ENCODE results near the gene SCMH1. TPM values are rescaled to one million over a fixed set of nuclear protein-coding genes. Genes with fewer than 3 reads are reported as not detected.

Gene SCMH1
- 8.8 and 20.3 TPM in 2 replicates for total RNA-seq (2014; rRNA removed; shearing (Covaris generic); ENCODE audit: low replicate concordance)

DNA sequence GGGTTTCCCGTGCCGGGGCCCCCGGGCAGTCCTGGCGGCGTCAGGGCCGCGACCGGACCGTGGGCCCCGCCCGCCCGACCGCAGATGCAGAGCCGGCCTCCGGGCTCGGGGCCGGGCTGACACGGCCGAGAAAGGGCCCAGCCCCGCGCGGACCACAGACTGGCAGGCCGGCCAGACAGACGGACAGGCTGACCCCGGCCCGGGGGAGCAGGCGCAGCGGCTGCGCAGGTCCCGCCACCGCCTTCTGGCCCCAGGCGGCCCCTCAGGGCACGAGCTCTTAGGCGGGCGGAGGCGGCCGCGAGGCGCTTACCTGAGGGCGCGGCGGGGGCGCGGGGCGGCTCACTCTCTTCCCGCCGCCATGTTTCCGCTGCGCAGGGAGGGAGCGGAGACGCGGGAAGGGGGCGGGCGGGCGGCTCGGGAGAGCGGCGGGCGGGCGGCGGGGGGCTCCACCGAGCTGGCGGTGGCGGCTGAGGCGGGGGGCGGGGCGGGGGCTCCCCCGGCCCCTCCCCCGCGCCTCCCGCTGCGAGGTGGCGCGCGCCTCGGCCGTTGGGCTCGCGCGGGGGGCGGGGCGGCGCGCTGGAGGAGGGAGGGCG, at the start of gene SCMH1:
TSS of gene SCMH1 (minus strand) at position 558 of the 593 bp plus-strand sequence. CDS start 56,173 bp downstream, outside the sequence.
- peak; percentile 58 for DNase-seq (ENCODE audit: low read depth)
- in situ Hi-C loops (cut with HindIII; ENCODE audit: low pct_unique_long_range_greater_than_20kb, low sequenced_read_pairs): no loop called here

DNA sequence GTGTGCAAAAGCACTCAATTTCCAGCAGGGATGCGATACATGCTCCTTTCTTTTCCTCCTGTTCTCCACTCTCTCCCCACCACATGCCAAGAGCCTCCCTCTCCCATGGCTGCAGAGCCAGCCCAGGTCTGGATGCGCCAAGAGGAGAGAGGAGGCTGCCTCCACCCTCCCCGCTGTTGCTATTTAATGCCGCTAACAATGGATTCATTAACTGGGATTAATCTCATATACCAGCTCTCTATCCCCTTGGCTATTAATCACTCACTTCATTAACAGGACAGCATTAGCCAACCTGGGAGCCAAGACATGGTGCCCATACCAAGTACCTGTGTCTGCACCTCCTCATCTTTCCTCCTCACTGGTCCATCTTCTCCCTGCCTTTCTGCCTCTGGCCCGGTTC, 49.1 kb upstream of the SCMH1 start:
- no peak for DNase-seq (ENCODE audit: low read depth)
- in situ Hi-C loops (cut with HindIII; ENCODE audit: low pct_unique_long_range_greater_than_20kb, low sequenced_read_pairs): no loop called here

DNA sequence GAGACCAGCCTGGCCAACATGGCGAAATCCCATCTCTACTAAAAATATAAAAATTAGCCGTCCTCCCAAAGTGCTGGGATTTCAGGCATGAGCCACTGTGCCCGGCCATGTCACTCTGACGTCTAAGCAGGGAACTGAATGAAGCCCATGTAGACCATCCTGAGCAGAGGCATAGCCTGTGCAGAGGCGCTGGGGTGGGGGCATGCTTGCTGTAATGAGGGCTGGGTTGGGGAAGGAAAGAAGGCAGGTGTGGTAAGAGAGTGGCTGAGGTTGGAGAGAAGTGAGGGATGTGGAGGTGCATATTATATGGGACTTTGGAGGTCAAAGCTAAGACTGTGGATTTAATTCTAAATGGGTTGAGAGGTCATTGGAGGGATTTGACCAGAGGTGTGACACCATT, 47.1 kb upstream of the SCMH1 start:
- in situ Hi-C loops (cut with HindIII; ENCODE audit: low pct_unique_long_range_greater_than_20kb, low sequenced_read_pairs): no loop called here
- no peak for DNase-seq (ENCODE audit: low read depth)

DNA sequence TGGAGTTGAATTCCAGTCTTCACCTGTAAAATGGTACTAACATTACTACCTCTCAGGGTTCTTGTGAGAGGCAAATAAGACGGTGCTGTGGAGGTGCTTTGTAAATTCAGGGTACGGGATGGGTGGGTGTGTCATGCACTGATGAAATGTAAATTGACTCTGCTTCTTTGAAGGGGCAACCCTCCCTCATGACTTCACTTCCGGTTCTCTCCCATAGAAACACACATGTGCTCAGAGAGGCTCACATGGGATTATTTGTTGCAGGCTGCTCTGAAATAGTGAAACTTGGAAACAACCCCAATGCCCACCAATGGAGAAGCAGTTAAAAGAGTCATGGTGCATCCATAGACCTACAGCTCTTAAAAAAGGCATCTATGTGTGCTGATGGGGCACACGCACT, 44.9 kb upstream of the SCMH1 start:
- no peak for DNase-seq (ENCODE audit: low read depth)
- in situ Hi-C loops (cut with HindIII; ENCODE audit: low pct_unique_long_range_greater_than_20kb, low sequenced_read_pairs): no loop called here

DNA sequence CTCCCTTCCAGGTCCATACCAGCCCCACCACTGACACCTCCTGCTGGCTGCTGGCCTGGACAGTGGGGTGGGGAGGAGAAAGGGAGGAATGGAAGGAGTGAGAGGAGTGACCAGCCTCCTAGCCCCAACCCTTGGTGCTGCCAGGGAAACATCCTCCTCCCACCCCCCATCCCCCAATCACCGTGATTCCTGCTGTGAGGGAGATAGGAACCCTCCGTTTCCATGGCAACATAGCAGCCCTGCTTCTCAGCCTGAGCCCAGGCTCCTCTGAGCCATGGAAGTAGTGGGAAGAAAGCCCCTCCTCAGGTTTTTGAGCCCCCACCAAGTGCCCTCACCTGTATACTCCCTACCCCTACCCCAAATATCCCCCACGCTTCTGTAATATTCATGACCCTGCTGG, 44.4 kb upstream of the SCMH1 start:
- no peak for DNase-seq (ENCODE audit: low read depth)
- in situ Hi-C loops (cut with HindIII; ENCODE audit: low pct_unique_long_range_greater_than_20kb, low sequenced_read_pairs): no loop called here

DNA sequence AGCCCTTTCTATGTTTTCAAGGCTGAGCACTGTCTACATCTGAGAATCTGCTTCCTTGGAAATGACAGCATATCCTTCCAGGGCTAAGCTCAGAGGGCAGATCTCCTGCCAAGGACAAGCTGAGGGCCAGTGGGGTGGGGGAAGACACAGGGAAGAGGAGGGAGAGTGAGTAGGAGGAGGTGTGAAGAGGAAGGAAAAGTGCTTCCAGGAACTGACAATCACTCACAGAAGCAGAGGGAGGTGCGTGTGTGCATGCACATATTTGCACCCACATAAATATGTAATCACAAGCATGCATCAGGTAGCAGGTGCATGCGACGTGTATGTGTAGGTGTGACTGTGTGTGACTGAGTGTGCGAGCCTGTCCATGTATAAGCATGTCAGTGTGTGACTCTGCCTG, 43.7 kb upstream of the SCMH1 start:
- DNase-seq (ENCODE audit: low read depth): no peak
- in situ Hi-C loops (cut with HindIII; ENCODE audit: low pct_unique_long_range_greater_than_20kb, low sequenced_read_pairs): no loop called here

DNA sequence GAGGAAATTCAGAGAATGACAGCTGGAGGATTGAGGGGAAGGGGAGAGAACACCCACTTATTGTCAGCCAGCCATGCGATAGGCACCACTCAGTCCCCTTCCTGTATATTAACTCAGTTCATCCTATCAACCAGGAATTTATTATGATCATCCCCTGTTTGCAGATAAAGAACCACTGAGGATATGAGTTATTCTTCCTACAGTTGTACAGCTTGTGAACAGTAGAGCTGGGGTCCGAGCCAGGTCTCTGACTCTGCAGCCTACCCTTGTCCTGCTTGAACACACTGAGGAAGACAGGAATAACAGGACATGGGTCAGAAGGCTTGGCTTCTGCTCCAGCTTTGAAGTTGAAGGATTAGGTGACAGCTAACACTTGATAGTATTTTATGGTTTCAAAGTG, 42.0 kb upstream of the SCMH1 start:
- in situ Hi-C loops (cut with HindIII; ENCODE audit: low pct_unique_long_range_greater_than_20kb, low sequenced_read_pairs): no loop called here
- no peak for DNase-seq (ENCODE audit: low read depth)

DNA sequence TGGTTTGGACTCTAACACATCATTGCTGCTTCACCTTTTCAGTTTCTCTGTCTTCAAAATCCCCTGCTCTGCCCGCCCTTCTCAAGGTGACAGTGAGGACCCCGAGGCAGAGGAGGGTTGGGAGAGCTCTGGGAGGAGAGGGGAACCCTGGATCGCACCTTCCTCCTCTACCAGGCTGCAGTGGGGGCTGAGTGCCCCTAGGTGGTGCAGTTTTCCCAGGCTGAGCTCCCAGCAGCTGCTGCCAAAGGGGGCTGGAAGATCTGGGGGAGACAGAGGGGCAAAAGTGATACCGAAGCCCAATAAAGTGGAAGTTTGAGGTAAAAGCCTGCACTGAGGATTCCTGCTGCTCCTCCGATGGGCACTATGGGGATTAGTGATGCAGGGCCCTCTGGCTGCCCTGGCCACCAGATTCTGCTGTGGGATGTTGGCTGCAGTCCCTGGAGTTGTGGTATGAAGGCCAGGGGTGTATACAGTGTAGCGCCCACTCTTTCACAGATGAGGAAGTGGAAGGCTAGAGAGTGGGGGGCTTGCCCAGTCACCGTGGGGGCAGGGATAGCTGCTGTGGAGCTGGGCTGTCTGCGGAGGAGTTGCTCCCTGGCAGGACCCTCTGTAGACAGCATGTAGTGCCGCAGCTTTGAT, 40.7 kb upstream of the SCMH1 start:
- in situ Hi-C loops (cut with HindIII; ENCODE audit: low pct_unique_long_range_greater_than_20kb, low sequenced_read_pairs): no loop called here
- DNase-seq (ENCODE audit: low read depth): peak; percentile 20

DNA sequence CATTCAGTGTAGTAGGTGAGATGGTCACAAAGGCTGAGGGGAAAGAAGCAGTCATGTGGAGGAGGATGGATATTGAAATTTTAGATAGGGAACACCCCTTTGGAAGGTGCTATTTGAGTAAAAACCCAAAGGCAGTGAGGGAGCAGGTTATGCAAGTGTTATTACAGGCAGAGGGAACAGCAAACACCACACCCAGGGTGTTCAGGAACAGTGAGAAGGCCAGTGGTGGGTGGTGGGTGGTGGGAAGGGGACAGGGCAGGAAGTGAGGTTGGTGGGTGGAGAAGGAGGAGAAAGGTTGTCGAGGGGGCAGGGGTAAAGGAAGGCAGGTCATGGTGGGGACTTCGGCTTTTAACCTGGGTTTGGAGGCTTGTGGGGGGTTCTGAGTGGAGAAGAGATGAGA, 39.2 kb upstream of the SCMH1 start:
- in situ Hi-C loops (cut with HindIII; ENCODE audit: low pct_unique_long_range_greater_than_20kb, low sequenced_read_pairs): no loop called here
- DNase-seq (ENCODE audit: low read depth): no peak

DNA sequence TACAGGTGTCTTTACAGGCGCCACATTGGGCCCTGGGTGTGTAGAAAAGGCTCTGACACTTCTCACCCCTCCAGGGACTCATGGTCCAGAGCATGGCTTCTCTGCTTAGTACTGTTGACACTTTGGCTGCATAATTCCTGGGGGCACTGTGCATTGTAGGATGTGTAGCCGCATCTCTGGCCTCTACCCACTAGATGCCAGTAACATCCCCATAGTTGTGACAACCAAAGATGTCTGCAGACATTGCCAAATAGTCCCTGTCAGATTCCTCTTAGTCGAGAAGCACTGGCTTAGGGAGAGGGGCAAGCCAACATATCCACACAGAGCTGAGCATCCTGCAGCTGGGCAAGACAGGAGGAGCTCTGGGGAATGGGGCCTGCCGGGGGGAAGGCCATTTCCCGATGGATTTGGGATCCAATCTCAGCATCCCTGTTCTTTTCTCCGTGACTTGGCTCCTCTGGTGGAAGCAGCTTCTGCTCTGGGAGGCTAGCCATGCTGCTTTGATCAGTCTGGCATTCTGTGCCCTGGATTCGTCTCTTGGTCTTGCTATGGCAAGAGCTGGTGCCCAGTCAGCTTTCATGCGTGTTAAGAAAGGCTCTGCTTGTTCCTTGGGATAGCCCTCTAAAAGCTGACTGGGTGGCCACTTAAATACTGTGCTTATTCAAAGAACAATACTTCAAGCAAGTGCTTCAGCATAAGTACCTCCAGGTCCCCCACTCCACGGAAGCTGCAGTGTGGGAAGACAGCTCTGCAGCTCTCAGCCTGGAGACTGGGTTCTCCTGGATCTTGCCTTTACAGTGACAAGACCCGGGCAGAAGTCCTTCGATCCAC, 38.3 kb upstream of the SCMH1 start:
- no peak for DNase-seq (ENCODE audit: low read depth)
- in situ Hi-C loops (cut with HindIII; ENCODE audit: low pct_unique_long_range_greater_than_20kb, low sequenced_read_pairs): no loop called here

DNA sequence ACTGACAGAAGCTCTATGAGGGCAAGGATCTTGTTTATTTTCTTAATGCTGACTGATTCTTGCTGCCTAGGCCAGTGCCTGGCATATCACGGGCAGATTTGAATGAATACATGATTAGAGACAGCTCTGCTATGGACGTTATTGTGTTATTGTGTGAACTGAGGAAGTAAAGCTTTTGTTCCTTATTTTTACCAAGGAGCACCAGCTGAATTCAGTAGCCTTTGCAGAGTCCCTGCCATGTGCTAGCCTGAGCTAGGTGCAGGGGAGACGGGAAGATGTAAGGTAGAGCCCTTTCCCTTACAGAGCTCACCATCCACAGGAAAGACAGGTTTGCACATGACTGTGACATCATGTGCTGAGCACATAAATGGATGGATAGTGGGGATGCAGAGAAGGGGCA, 36.0 kb upstream of the SCMH1 start:
- in situ Hi-C loops (cut with HindIII; ENCODE audit: low pct_unique_long_range_greater_than_20kb, low sequenced_read_pairs): no loop called here
- DNase-seq (ENCODE audit: low read depth): no peak

DNA sequence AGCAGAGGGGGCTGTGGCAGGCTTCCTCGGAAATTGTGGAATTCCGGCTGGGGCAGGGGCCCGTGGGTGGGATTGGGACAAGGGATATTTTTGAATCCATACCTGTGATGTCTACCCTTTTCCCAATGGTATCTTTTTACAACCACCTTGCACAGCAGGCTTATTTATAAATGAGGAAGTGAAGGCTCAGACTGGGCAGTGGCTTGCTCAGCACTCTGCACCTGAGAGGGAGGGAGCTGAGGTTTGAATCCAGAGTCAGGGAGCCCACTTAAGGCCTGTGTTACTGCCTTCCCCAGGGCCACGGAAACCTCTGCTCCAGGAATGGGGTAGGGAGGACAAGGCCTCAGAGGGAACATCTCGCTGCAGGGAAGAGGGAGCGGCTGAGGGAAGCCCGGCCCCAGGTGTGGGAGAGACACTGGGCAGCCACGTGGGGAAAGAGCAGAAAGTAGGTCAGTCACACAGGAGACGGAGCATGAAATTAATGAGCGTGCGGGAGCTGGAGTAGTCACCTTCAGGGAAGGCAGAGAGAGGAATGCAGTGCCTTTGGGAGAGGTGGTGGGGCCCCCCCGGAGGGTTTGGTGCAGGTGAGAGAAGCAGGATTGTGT, 35.4 kb upstream of the SCMH1 start:
- in situ Hi-C loops (cut with HindIII; ENCODE audit: low pct_unique_long_range_greater_than_20kb, low sequenced_read_pairs): no loop called here
- no peak for DNase-seq (ENCODE audit: low read depth)

DNA sequence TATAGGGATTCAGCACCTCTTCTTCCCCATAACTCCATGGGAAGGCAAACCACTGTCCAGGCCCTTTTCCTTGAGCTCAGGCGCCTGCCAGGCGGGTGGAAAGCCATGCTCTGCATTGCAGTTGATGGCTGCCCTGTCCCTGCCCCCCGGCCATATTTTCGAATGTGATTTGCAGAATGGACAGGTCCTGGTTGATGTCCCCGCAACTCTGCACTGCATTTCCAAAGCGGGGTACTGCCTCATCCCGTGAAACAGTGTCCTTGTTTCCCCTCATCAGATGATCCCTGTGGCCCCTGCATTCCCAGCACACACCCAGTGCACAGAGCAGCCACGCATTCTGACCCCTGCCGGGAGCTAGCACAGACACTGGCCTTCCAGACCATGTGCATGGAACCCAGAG, 33.7 kb upstream of the SCMH1 start:
- DNase-seq (ENCODE audit: low read depth): no peak
- in situ Hi-C loops (cut with HindIII; ENCODE audit: low pct_unique_long_range_greater_than_20kb, low sequenced_read_pairs): no loop called here

DNA sequence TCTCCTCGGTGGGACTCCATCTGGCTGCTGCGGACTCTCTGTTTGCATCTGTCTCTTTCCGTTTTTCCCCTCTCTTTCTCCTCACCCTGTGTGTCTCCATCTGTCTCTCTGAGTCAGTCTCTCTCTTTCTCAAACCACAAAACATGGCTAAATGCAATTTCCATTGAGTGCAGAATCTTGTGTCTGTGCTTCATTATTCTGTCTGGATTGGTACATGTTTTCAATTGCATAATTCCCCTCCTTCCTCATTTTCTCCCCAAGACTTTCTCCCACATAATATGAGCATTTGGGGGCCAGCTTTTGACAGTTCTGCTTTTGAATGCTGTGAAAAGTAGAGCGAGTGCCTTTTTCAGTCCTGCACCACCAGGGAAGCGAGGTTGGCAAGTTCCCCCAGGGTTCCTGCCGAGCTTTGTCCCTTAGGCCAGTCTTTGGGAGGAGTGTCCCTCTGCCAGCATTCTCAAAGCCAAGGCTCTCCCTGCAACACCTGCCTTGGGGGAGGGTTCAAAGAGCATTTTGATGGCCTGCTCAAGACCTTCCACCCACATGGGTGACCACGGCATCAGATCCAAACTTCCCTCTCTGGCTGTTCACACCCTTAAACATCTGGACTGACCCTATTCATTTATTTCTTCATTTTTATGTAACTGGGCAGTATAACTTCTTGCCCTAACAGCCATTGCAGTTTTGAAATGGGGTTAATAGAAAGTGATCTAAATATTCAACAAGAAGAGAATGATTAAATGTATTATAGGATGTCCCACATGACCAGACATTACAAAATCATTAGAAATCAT, 32.8 kb upstream of the SCMH1 start:
- no peak for DNase-seq (ENCODE audit: low read depth)
- in situ Hi-C loops (cut with HindIII; ENCODE audit: low pct_unique_long_range_greater_than_20kb, low sequenced_read_pairs): no loop called here

DNA sequence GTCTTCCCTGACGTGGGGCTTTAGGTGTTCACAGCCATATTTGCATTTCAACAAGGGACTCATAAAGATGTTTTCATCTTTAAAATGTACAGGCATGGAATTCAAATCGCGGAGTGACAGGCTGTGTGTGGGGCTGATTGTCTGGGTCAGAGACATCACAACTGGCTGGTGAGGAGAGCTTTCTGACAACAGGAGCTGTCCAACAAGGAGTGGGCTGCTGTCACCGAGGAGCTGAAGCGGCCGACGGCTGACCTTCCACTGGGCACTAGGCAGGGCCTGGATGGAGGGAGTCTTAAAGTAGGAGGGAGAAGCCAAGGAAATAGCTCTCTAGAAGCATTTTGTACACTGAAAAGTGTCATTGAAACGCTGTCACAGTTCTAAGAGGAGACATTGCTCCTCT, 30.5 kb upstream of the SCMH1 start:
- in situ Hi-C loops (cut with HindIII; ENCODE audit: low pct_unique_long_range_greater_than_20kb, low sequenced_read_pairs): no loop called here
- DNase-seq (ENCODE audit: low read depth): no peak

DNA sequence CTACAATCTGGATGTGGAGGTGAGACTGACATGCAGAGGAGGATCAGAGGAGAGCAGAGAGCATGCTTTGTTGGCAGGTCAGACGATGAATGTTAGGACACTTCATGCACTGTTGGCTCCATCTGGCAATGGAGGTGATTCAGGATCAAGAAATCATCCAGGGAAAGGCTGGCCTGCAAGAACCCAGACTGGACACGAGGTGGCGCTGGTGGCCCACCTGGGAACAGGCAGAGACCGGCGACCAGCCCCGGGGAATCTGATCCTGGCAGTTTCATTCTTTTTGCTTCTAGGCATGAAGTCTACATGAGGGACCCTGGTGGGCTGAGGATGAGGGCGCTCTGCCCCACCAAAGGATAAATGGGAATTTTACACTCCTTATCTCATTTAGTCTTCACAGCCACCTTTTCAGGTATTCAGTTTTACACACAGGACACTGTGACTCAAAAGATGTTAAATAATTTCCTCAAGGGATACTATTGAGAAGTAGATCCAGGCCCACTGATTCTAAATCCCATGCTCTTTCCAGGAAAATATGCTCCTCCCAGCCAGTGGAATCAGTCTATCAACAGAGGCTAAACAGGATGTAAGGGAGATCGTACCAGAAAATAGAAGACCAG, 26.2 kb upstream of the SCMH1 start:
- peak; percentile 74 for DNase-seq (ENCODE audit: low read depth)
- in situ Hi-C loops (cut with HindIII; ENCODE audit: low pct_unique_long_range_greater_than_20kb, low sequenced_read_pairs): no loop called here

DNA sequence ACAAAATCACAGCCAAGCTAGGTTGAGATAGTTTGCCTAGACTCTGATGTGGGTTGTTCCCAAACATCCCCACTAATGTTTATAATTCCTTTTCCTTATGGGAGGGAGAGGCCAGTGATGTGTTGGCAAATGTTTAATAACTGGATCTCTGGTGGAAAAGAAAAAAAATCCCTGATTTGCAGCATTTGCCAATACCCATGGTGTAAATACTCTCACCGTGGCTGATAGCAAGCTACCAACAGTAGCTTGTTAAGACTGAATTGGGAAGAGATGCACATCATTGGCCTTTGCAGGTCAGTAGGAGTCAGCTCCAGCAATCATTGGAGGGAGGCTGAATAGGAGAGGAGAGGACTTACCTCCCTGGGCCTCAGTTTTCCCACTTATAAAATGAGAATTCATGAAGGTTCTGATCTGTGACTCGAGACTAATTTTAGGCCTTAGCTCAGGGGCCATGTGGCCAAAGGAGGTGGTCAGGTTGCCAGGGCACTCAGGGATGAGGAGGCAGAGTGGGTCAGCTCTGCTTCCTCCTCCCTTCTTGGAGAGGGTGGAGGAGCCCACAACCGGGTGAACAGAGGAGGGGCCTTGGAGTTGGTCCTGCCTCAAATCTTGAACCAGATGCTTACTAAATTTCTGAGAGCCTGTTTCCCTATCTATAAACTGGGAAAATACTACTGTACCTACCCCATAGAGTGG, 20.0 kb upstream of the SCMH1 start:
- in situ Hi-C loops (cut with HindIII; ENCODE audit: low pct_unique_long_range_greater_than_20kb, low sequenced_read_pairs): no loop called here
- no peak for DNase-seq (ENCODE audit: low read depth)

Data from Caki2 (cell line).